ENCODE results near the gene SDK1. TPM values are rescaled to one million over a fixed set of nuclear protein-coding genes. Genes with fewer than 3 reads are reported as not detected.

SDK1 gene
- total RNA-seq, 4 donors from 2014 or later, result 1.3 to 5.0 (median 2.0) TPM

DNA sequence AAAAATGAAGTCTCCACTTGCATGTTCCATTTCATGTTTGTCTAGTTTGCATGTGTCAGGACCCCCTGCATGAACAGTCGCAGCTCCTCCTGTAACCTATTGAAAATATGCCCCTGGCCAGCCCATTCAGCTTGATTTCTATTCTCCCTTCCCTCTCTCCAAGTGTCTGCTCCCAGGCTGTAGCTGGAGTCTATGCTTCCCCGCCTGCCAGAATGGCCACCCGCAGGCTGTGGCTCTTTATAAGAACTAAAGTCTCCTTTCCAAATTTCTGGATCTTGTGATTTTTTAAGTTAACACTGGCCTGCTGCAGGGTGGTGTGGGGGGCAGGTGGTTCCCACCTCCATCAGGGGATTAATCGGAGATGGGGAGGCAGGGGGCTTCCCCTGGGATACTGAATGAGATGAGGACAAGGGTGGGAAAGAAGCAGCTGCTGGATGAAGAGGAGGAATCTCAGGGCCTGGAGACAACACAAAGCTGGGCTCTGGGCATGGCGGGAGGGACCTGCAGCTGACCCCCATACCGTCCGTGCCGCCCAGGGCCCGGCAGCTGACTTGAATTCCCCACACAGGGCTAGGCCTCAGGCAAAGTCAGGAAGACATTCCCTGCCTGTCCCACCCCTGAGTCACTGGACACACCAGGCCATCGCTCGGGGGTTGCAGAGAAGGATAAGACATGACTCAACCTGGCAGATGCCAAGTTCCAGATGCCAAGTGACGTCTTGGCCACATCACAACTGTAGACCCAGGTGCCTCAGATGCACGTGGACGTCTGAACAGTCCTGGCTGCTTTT, 981.6 kb downstream of the SDK1 start:
- no peak for DNase-seq
- H3K4me1 ChIP-seq, result no peaks in the 10 kb centered on the region
- no peak overlapping the region for H3K27ac ChIP-seq
- no peak overlapping the region for H3K4me3 ChIP-seq (replicated peaks in 1 of 3)
- no peaks in the 10 kb centered on the region for H3K36me3 ChIP-seq
- no peaks in the 10 kb centered on the region for H3K9me3 ChIP-seq
- H3K27me3 ChIP-seq, result no peaks in the 10 kb centered on the region
- intact Hi-C loops (cut with DNase I), result no loop called here
- WGBS, 2 donors, result 86 to 96% methylated on average over 11 to 14 of the region's 14 CpGs
- TF ChIP-seq, protein P1, sequence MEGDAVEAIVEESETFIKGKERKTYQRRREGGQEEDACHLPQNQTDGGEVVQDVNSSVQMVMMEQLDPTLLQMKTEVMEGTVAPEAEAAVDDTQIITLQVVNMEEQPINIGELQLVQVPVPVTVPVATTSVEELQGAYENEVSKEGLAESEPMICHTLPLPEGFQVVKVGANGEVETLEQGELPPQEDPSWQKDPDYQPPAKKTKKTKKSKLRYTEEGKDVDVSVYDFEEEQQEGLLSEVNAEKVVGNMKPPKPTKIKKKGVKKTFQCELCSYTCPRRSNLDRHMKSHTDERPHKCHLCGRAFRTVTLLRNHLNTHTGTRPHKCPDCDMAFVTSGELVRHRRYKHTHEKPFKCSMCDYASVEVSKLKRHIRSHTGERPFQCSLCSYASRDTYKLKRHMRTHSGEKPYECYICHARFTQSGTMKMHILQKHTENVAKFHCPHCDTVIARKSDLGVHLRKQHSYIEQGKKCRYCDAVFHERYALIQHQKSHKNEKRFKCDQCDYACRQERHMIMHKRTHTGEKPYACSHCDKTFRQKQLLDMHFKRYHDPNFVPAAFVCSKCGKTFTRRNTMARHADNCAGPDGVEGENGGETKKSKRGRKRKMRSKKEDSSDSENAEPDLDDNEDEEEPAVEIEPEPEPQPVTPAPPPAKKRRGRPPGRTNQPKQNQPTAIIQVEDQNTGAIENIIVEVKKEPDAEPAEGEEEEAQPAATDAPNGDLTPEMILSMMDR (IDR thresholded peaks at IDR 0.05), result no peak
- TF ChIP-seq POLR2A (IDR thresholded peaks at IDR 0.05), result no peak

DNA sequence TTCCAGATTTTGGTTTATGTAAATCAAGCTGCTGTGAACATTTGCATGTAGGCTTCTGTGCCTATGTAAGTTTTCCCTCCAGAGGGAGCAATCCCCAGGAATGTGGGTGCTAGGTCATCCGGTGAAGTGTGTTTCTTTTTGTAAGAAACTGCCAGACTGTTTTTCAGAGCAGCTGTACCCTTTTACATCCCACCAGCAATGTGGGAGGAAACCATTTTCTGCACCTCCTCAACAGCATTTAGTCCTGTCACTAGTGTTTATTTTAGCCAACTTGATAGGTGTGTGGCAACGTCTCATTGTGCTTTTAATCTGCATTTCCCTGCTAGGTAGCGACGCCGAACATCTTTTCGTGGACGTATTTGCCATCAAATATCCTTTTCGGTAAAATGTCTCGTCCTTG, 985.3 kb downstream of the SDK1 start:
- Histone ChIP-seq H3K27me3 (no peaks in the 10 kb centered on the region), H3K9me3 (no peaks in the 10 kb centered on the region), H3K36me3 (no peaks in the 10 kb centered on the region), H3K4me1 (no peaks in the 10 kb centered on the region), H3K4me3 (replicated peaks in 1 of 3) (no peak overlapping the region), H3K27ac (no peak overlapping the region)
- intact Hi-C loops (cut with DNase I), result no loop called here
- no peak for TF ChIP-seq POLR2A (IDR thresholded peaks at IDR 0.05)
- TF ChIP-seq, protein P1 (IDR thresholded peaks at IDR 0.05), result no peak
- 71% methylated on average over 9 of the region's 9 CpGs for WGBS, 2 donors
- DNase-seq, result no peak

DNA sequence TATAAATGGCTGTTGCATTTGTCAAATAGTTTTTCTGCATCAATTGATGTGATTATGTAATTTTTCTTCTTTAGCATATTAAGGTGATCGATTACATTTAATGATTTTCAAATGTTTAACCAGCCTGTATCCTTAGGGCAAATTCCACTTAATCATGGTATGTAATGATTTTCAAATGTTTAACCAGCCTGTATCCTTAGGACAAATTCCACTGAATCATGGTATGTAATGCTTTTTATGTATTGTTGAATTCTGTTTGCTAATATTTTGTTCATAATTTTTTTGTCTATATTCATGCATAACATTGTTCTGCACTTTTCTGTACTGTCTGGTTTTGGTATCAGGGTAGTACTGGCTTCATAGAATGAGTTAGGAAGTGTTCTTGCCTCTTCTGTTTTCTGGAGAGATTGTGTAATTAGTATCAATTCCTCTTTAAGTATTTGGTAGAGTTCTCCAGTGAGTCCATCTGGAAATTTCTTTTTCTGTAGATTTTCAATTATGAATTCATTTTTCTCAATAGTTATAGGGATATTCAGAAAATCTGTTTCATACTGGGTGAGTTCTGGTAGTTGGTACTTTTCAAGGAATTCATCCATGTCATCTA, 987.8 kb downstream of the SDK1 start:
- WGBS, 2 donors, result 80 to 86% methylated on average over 1 of the region's 1 CpG
- no peak for TF ChIP-seq POLR2A (IDR thresholded peaks at IDR 0.05)
- TF ChIP-seq, protein P1 (IDR thresholded peaks at IDR 0.05), result no peak
- Histone ChIP-seq H3K27ac (no peak overlapping the region), H3K4me3 (replicated peaks in 1 of 3) (no peak overlapping the region), H3K36me3 (no peaks in the 10 kb centered on the region), H3K9me3 (no peaks in the 10 kb centered on the region), H3K4me1 (no peaks in the 10 kb centered on the region), H3K27me3 (no peaks in the 10 kb centered on the region)
- DNase-seq, result no peak
- intact Hi-C loops (cut with DNase I), result no loop called here

DNA sequence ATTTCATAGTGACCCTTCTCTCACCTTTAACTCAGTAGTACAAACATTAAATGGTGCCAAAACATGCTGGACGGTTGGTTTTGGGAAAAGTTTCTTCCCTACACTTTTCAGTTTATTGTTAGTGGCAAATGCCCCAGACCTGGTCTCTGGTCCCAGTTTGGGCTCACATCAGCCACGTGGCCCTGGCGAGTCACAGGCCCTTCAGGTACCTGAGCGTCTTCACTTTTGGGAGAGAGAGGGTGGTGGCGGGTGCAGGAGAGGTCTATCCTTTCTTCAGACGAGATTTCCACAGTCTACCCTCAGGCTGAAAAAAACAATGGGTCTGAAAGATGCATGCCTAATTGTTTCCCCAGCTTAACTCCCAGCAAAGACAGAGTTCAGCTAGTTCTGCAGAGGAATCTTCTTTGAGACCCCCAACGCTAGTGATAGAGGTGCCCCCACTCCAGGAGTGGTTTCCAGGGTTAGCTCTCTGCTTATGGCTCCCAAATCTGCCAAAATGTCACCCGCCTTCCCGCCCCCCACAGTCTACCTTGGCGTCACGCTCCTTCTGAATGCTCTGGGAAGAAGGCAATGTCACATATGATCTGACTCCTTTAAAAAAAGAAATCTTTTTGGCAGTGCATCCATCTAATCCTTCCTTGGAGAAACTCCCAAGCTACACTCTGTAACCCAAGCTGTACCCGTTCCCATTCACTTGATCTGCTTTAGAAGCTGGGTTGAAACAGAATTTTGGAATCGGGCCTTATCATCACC, 996.3 kb downstream of the SDK1 start:
- H3K4me3 ChIP-seq (replicated peaks in 1 of 3), result no peak overlapping the region
- no peaks in the 10 kb centered on the region for H3K36me3 ChIP-seq
- no peaks in the 10 kb centered on the region for H3K27me3 ChIP-seq
- TF ChIP-seq, protein P1 (IDR thresholded peaks at IDR 0.05), result no peak
- no peak for TF ChIP-seq POLR2A (IDR thresholded peaks at IDR 0.05)
- intact Hi-C loops (cut with DNase I), result no loop called here
- DNase-seq, result no peak
- WGBS, 2 donors, result 83 to 85% methylated on average over 13 of the region's 13 CpGs
- no peak overlapping the region for H3K27ac ChIP-seq
- no peaks in the 10 kb centered on the region for H3K9me3 ChIP-seq
- no peaks in the 10 kb centered on the region for H3K4me1 ChIP-seq

DNA sequence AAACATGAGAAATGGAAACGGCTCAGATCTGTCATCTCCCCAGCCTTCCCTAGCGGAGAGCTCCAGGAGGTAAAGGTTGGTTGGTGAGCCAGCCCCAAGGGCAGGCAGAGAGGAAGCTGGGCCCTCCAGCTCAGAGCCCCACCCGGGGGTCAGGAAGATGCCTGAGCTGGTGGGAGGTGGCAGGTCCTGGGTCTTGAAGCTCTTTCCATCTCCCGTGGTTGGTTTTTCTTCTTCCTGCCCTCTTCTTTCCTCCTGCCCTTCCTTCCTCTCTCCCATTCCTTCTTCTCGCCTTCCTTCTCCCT, 996.8 kb downstream of the SDK1 start:
- no peaks in the 10 kb centered on the region for H3K27me3 ChIP-seq
- no peak for TF ChIP-seq POLR2A (IDR thresholded peaks at IDR 0.05)
- TF ChIP-seq, protein P1 (IDR thresholded peaks at IDR 0.05), result no peak
- intact Hi-C loops (cut with DNase I), result no loop called here
- H3K4me3 ChIP-seq (replicated peaks in 1 of 3), result no peak overlapping the region
- no peak overlapping the region for H3K27ac ChIP-seq
- H3K36me3 ChIP-seq, result no peaks in the 10 kb centered on the region
- 85 to 86% methylated on average over 5 of the region's 5 CpGs for WGBS, 2 donors
- no peaks in the 10 kb centered on the region for H3K4me1 ChIP-seq
- no peaks in the 10 kb centered on the region for H3K9me3 ChIP-seq
- DNase-seq, result no peak
